Panc1 (cell line): ENCODE results near the gene MINDY4. TPM values are rescaled to one million over a fixed set of nuclear protein-coding genes. Genes with fewer than 3 reads are reported as not detected.

Experiments used
- ATAC-seq: fragments of 200-7000 bp; cut with Tn5 transposase; 2 replicates; pipeline ENCODE4 v1.9.1; 2020; ENCODE audit warnings: mild to moderate bottlenecking, moderate library complexity
- BruUV-seq: library from RNA; stranded (reverse); fragments of 400-500 nt; replicated peaks from 2 replicates; lab custom pipeline; 2021; lab: Mats Ljungman, UMichigan
- CTCF ChIA-PET: fragments of 300-600 bp; sonication (Branson Sonifier 250); formaldehyde crosslinking; loops from one replicate; lab custom pipeline; 2022; ENCODE audit warnings: antibody characterized with exemption; lab: Charles Lee
- POLR2A ChIA-PET: fragments of 300-600 bp; sonication (Branson Sonifier 250); formaldehyde crosslinking; loops from one replicate; lab custom pipeline; 2022; ENCODE audit warnings: antibody characterized with exemption; lab: Charles Lee
- DNase-seq: peaks from one replicate; pipeline ENCODE4 v3.0.0-alpha.2; 2010; ENCODE audit warnings: low read depth, low spot score
- H3K27ac ChIP-seq: 2 replicates; pipeline ENCODE4 v1.5.1; 2011; ENCODE audit warnings: mild to moderate bottlenecking, low read length, inconsistent platforms
- H3K27me3 ChIP-seq: fragments of 200-500 bp; sonication (Bioruptor generic); 2 replicates; pipeline ENCODE4 v1.6.0; 2014; ENCODE audit warnings: low read length, inconsistent platforms; ENCODE audit not compliant: control insufficient read depth, insufficient read depth
- H3K36me3 ChIP-seq: fragments of 200-500 bp; sonication (Bioruptor generic); 2 replicates; pipeline ENCODE4 v1.5.1; 2014; ENCODE audit warnings: inconsistent platforms, mild to moderate bottlenecking, low read length, moderate library complexity; ENCODE audit not compliant: control insufficient read depth, insufficient read depth
- H3K4me1 ChIP-seq: 2 replicates; pipeline ENCODE4 v1.5.1; 2011; ENCODE audit warnings: inconsistent platforms, mild to moderate bottlenecking, low read length, moderate library complexity; ENCODE audit not compliant: control insufficient read depth, insufficient read depth
- H3K4me3 ChIP-seq, 2 experiments: 2 replicates each; pipeline ENCODE4 v1.5.1; 2011 to 2012; ENCODE audit warnings: low read depth in 2 of 2, low read length in 2 of 2, mild to moderate bottlenecking in 2 of 2, inconsistent platforms in 1 of 2, moderate library complexity in 1 of 2
- H3K9me3 ChIP-seq: fragments of 200-500 bp; sonication (Bioruptor generic); 2 replicates; pipeline ENCODE4 v1.5.1; 2014; ENCODE audit warnings: low read depth, mild to moderate bottlenecking, inconsistent platforms, low read length, moderate library complexity; ENCODE audit not compliant: control insufficient read depth, insufficient read depth
- CTCF ChIP-seq: fragments of 450-650 bp; IDR thresholded peaks from 2 replicates; pipeline ENCODE4 v1.5.1; 2017; ENCODE audit warnings: mild to moderate bottlenecking
- POLR2AphosphoS5 ChIP-seq: IDR thresholded peaks from 2 replicates; pipeline ENCODE4 v1.6.1; 2012; ENCODE audit warnings: mild to moderate bottlenecking, low read depth, low read length, moderate library complexity
- REST ChIP-seq, 2 experiments: IDR thresholded peaks; 2 replicates each; pipeline ENCODE4 v1.6.1; 2011 to 2012; ENCODE audit warnings: low read depth in 2 of 2, control low read depth in 1 of 2, low read length in 1 of 2, mild to moderate bottlenecking in 1 of 2, moderate library complexity in 1 of 2; ENCODE audit not compliant: insufficient read depth in 1 of 2
- SIN3A ChIP-seq: IDR thresholded peaks from 2 replicates; pipeline ENCODE4 v1.6.1; 2012; ENCODE audit warnings: low read depth, mild to moderate bottlenecking, low read length, moderate library complexity, borderline replicate concordance; ENCODE audit not compliant: insufficient read depth
- TCF7L2 ChIP-seq: IDR thresholded peaks from 2 replicates; pipeline ENCODE4 v1.6.1; 2011; ENCODE audit warnings: mild to moderate bottlenecking, low read depth, low read length, inconsistent platforms
- in situ Hi-C: cut with HindIII; loops from 2 replicates; pipeline ENCODE4 v1.10.0; 2016; ENCODE audit warnings: low sequenced_read_pairs, low pct_unique_long_range_greater_than_20kb
- intact Hi-C: fragments of 100-400 bp; cut with micrococcal nuclease; formaldehyde crosslinking; loops from one replicate; pipeline ENCODE4 v1.10.0; 2022; ENCODE audit not compliant: unreplicated experiment
- total RNA-seq: library from RNA; stranded (reverse); gene quantifications from one replicate; pipeline ENCODE4 v1.2.1, GENCODE V29; 2021; ENCODE audit not compliant: unreplicated experiment

Gene MINDY4
- total RNA-seq, 1 experiment from 2014 or later: 6.2 TPM

- intact Hi-C loops (loop anchor here (10.0 kb wide), 1 partner anchor 58 kb away; no protein-coding TSS in a partner anchor), in situ Hi-C loops (no loop called here)
- no peaks in the 10 kb centered on the region for H3K4me1 ChIP-seq
- BruUV-seq: no TSS peak
- no peak overlapping the region for H3K4me3 ChIP-seq
- TF ChIP-seq POLR2AphosphoS5: no peak
- TF ChIP-seq REST (IDR thresholded peaks at IDR 0.05; ENCODE audit: insufficient read depth in 1 of 2, low read depth in 2 of 2, low read length in 1 of 2): no peak
- TF ChIP-seq SIN3A: no peak
- no peak for TF ChIP-seq TCF7L2
- no peak for TF ChIP-seq CTCF
- H3K9me3 ChIP-seq: no peaks in the 10 kb centered on the region
- DNase-seq (no peak), ATAC-seq (no peak)
- CTCF ChIA-PET: no interaction called here
- peaks cover 12% of the 10 kb centered on the region for H3K27me3 ChIP-seq
- POLR2A ChIA-PET: no interaction called here
- no peaks in the 10 kb centered on the region for H3K36me3 ChIP-seq
- H3K27ac ChIP-seq: no peak overlapping the region
Measured at GRCh38 chr7:30732606-30733005, 38.6 kb upstream of the MINDY4 start.

- no peak overlapping the region for H3K4me3 ChIP-seq
- intact Hi-C loops: loop anchor here (10.0 kb wide), 1 partner anchor 58 kb away; no protein-coding TSS in a partner anchor
- H3K36me3 ChIP-seq: no peaks in the 10 kb centered on the region
- no TSS peak for BruUV-seq
- H3K27ac ChIP-seq: no peak overlapping the region
- no peaks in the 10 kb centered on the region for H3K4me1 ChIP-seq
- ATAC-seq (no peak), DNase-seq (no peak)
- in situ Hi-C loops: no loop called here
- CTCF ChIA-PET: no interaction called here
- H3K27me3 ChIP-seq: peaks cover 14% of the 10 kb centered on the region
- H3K9me3 ChIP-seq: no peaks in the 10 kb centered on the region
- no peak for TF ChIP-seq CTCF
- no peak for TF ChIP-seq REST (IDR thresholded peaks at IDR 0.05; ENCODE audit: insufficient read depth in 1 of 2, low read depth in 2 of 2, low read length in 1 of 2)
- TF ChIP-seq POLR2AphosphoS5: no peak
- no peak for TF ChIP-seq TCF7L2
- POLR2A ChIA-PET: no interaction called here
Measured at GRCh38 chr7:30733216-30733615, 38.0 kb upstream of the MINDY4 start.
